Measurements from ENCODE around the gene ARHGEF9. TPM values are rescaled to one million over a fixed set of nuclear protein-coding genes. Genes with fewer than 3 reads are reported as not detected.
"Not testable (repeated sequence)": the region's sequence is repeated elsewhere in the genome, so short reads cannot be mapped to it uniquely, and the experiment has no call there.

Gene ARHGEF9
- 28.6 TPM for total RNA-seq

GRCh38 chrX:63784902-63785707 lies at the start of gene ARHGEF9:
TSS of gene ARHGEF9 (minus strand) at chrX:63785214. CDS start at chrX:63785145, 69 bp downstream.
- Histone ChIP-seq H3K27ac (peak within 1 kb of the TSS in 1 of 2 donors; percentile 11), H3K4me3 (peak within 1 kb of the TSS; percentile 60 to 67), H3K9me3 (no peaks in the 10 kb centered on the region), H3K27me3 (no peaks in the 10 kb centered on the region), H3K4me1 (no peaks in the 10 kb centered on the region), H3K36me3 (no peaks in the 10 kb centered on the region)
- no peak for DNase-seq (ENCODE audit: low spot score in 2 of 2)
- no peak for TF ChIP-seq CTCF (IDR thresholded peaks at IDR 0.05)
- intact Hi-C loops (cut with DNase I) = no loop called here

- H3K9me3 ChIP-seq; H3K36me3 ChIP-seq; H3K27me3 ChIP-seq; intact Hi-C loops (cut with DNase I); H3K4me1 ChIP-seq; H3K27ac ChIP-seq; DNase-seq (ENCODE audit: low spot score in 2 of 2); H3K4me3 ChIP-seq: not testable (repeated sequence)
Measured at GRCh38 chrX:63825446-63825845, 40.4 kb upstream of the ARHGEF9 start.

- H3K4me3 ChIP-seq = no peak overlapping the region
- H3K27ac ChIP-seq = no peak overlapping the region
- no peaks in the 10 kb centered on the region for H3K4me1 ChIP-seq
- intact Hi-C loops (cut with DNase I) = no loop called here
- no peak for DNase-seq (ENCODE audit: low spot score in 2 of 2)
- no peaks in the 10 kb centered on the region for H3K27me3 ChIP-seq
- no peak for TF ChIP-seq CTCF (IDR thresholded peaks at IDR 0.05)
- H3K36me3 ChIP-seq = no peaks in the 10 kb centered on the region
- peaks cover 0 to 3% of the 10 kb centered on the region in 2 donors for H3K9me3 ChIP-seq
Measured at GRCh38 chrX:63818156-63818555, 33.1 kb upstream of the ARHGEF9 start.

GRCh38 chrX:63817696-63818095 lies 32.7 kb upstream of the ARHGEF9 start:
- Histone ChIP-seq H3K4me3 (no peak overlapping the region), H3K27ac (no peak overlapping the region), H3K4me1 (no peaks in the 10 kb centered on the region), H3K36me3 (no peaks in the 10 kb centered on the region), H3K27me3 (no peaks in the 10 kb centered on the region), H3K9me3 (peaks cover 0 to 3% of the 10 kb centered on the region in 2 donors)
- no peak for TF ChIP-seq CTCF (IDR thresholded peaks at IDR 0.05)
- no peak for DNase-seq (ENCODE audit: low spot score in 2 of 2)
- intact Hi-C loops (cut with DNase I) = no loop called here

- Histone ChIP-seq H3K4me1 (no peaks in the 10 kb centered on the region), H3K36me3 (no peaks in the 10 kb centered on the region), H3K9me3 (no peaks in the 10 kb centered on the region), H3K27me3 (no peaks in the 10 kb centered on the region), H3K27ac (no peak overlapping the region), H3K4me3 (no peak overlapping the region)
- DNase-seq (ENCODE audit: low spot score in 2 of 2) = no peak
- no peak for TF ChIP-seq CTCF (IDR thresholded peaks at IDR 0.05)
- intact Hi-C loops (cut with DNase I) = no loop called here
Measured at GRCh38 chrX:63812823-63813222, 27.8 kb upstream of the ARHGEF9 start.

- no peaks in the 10 kb centered on the region for H3K4me1 ChIP-seq
- no peak overlapping the region for H3K27ac ChIP-seq
- no peak overlapping the region for H3K4me3 ChIP-seq
- DNase-seq (ENCODE audit: low spot score in 2 of 2) = no peak
- H3K9me3 ChIP-seq = no peaks in the 10 kb centered on the region
- intact Hi-C loops (cut with DNase I) = no loop called here
- no peaks in the 10 kb centered on the region for H3K36me3 ChIP-seq
- H3K27me3 ChIP-seq = no peaks in the 10 kb centered on the region
- no peak for TF ChIP-seq CTCF (IDR thresholded peaks at IDR 0.05)
Measured at GRCh38 chrX:63810746-63811145, 25.7 kb upstream of the ARHGEF9 start.
